Colonic mucosa (tissue), 4 donors: ENCODE results near the gene SEMA3D. TPM values are rescaled to one million over a fixed set of nuclear protein-coding genes. Genes with fewer than 3 reads are reported as not detected.

Experiments
- DNase-seq: peaks from one replicate; pipeline ENCODE4 v3.0.0-alpha.2; 2020
- H3K27ac ChIP-seq: fragments of 200-600 bp; one replicate; pipeline ENCODE4 v1.8.0; 2021
- H3K27me3 ChIP-seq: fragments of 200-600 bp; one replicate; pipeline ENCODE4 v1.8.0; 2021
- H3K36me3 ChIP-seq: fragments of 200-600 bp; one replicate; pipeline ENCODE4 v1.8.0; 2021
- H3K4me1 ChIP-seq: fragments of 200-600 bp; one replicate; pipeline ENCODE4 v1.8.0; 2021; ENCODE audit warnings: mild to moderate bottlenecking
- H3K4me3 ChIP-seq: fragments of 200-600 bp; one replicate; pipeline ENCODE4 v1.8.0; 2021
- H3K9ac ChIP-seq, 2 donors: one replicate each; pipeline ENCODE4 v1.7.0; 2013; ENCODE audit warnings: control low read depth in 2 of 2, low read depth in 2 of 2, low read length in 2 of 2
- H3K9me3 ChIP-seq: fragments of 200-600 bp; one replicate; pipeline ENCODE4 v1.8.0; 2021
- intact Hi-C: fragments of 100-400 bp; cut with DNase I; formaldehyde crosslinking; loops from one replicate; pipeline ENCODE4 v1.14.1; 2022
- total RNA-seq, 2 donors: library from RNA; stranded (reverse); fragmentation: NEBNext Ultra II Directional in 1 of 2; extraction: Animal tissue kit (Norgen Biotek cat#: 25700) in 1 of 2; gene quantifications; one replicate each; pipeline ENCODE4 v1.2.1, GENCODE V29; 2021
- TF ChIP-seq, protein P1 (sequence below): fragments of 200-600 bp; IDR thresholded peaks from one replicate; pipeline ENCODE4 v1.8.0; 2022; ENCODE audit warnings: antibody characterized with exemption, mild to moderate bottlenecking
- donor health status: healthy.
- donor health status: DM: no; HTN: no; CAD: no.
- donor health status: DM: no; HTN: no; CAD: no.

SEMA3D gene
- total RNA-seq, 2 donors from 2014 or later = 0.86 to 2.6 TPM

- intact Hi-C loops = no loop called here
- Histone ChIP-seq H3K9ac (no peak overlapping the region), H3K9me3 (no peaks in the 10 kb centered on the region), H3K27me3 (no peaks in the 10 kb centered on the region), H3K27ac (no peak overlapping the region), H3K36me3 (no peaks in the 10 kb centered on the region), H3K4me3 (no peak overlapping the region), H3K4me1 (no peaks in the 10 kb centered on the region)
- DNase-seq = no peak
- TF ChIP-seq, protein P1, sequence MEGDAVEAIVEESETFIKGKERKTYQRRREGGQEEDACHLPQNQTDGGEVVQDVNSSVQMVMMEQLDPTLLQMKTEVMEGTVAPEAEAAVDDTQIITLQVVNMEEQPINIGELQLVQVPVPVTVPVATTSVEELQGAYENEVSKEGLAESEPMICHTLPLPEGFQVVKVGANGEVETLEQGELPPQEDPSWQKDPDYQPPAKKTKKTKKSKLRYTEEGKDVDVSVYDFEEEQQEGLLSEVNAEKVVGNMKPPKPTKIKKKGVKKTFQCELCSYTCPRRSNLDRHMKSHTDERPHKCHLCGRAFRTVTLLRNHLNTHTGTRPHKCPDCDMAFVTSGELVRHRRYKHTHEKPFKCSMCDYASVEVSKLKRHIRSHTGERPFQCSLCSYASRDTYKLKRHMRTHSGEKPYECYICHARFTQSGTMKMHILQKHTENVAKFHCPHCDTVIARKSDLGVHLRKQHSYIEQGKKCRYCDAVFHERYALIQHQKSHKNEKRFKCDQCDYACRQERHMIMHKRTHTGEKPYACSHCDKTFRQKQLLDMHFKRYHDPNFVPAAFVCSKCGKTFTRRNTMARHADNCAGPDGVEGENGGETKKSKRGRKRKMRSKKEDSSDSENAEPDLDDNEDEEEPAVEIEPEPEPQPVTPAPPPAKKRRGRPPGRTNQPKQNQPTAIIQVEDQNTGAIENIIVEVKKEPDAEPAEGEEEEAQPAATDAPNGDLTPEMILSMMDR = no peak
These were observed 111.9 kb downstream of the SEMA3D start for GRCh38 chr7:85074992-85075391.

- intact Hi-C loops = no loop called here
- Histone ChIP-seq H3K9me3 (no peaks in the 10 kb centered on the region), H3K27ac (no peak overlapping the region), H3K27me3 (no peaks in the 10 kb centered on the region), H3K36me3 (no peaks in the 10 kb centered on the region), H3K4me1 (no peaks in the 10 kb centered on the region), H3K9ac (no peak overlapping the region), H3K4me3 (no peak overlapping the region)
- DNase-seq = no peak
- TF ChIP-seq, protein P1 = no peak
These were observed 112.8 kb downstream of the SEMA3D start for GRCh38 chr7:85074016-85074415.

DNA sequence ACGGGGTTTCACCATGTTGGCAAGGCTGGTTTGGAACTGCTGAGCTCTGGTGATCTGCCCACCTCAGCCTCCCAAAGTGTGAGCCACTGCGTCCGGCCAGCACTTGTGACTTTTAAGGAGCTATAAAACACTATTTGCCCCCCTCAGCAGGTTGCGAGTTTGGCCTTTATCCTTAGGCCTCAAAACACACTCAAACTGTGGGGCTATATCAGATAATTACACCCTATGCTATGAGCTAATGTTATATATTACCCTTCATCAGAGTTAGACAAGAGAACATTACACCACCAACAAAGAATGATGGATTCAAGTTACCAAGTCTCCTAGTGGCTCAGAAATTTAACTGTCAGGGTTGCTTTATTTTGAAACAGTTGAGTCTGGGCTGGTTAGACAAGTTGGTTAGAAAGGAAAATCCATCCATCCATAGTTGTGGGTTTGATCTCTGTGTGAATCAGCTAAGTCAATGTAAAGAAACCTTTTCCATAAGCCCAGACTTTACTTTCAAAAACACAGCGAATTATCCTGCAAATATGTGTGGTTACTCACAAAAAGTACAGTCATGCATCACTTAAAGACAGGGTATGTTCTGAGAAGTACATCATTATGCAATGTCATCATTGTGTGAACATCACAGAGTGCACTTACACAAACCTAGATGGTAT is 115.8 kb downstream of the SEMA3D start:
- intact Hi-C loops = no loop called here
- Histone ChIP-seq H3K9me3 (no peaks in the 10 kb centered on the region), H3K9ac (no peak overlapping the region), H3K27me3 (no peaks in the 10 kb centered on the region), H3K4me1 (no peaks in the 10 kb centered on the region), H3K4me3 (no peak overlapping the region), H3K27ac (no peak overlapping the region), H3K36me3 (no peaks in the 10 kb centered on the region)
- TF ChIP-seq, protein P1 = no peak
- DNase-seq = no peak

DNA sequence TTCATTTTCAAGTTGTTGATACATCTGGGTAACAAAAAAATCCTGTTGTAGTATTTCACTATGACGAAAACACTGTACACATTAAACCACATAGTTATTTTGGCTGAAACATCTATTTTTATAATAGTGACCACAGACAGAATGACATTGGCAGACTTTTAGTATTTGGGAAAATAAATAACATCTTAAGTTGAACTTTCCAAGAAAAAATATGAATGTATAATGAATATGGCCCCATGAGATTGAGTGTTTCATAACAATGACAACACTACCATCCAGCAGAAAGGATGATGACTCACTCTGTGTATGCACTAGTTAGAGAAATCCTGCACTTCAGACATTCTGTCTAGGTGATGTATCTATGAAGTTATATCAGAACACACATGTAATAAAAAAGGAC is 118.1 kb downstream of the SEMA3D start:
- intact Hi-C loops = no loop called here
- Histone ChIP-seq H3K27ac (no peak overlapping the region), H3K4me1 (no peaks in the 10 kb centered on the region), H3K4me3 (no peak overlapping the region), H3K27me3 (no peaks in the 10 kb centered on the region), H3K36me3 (no peaks in the 10 kb centered on the region), H3K9me3 (no peaks in the 10 kb centered on the region), H3K9ac (no peak overlapping the region)
- TF ChIP-seq, protein P1 = no peak
- no peak for DNase-seq

DNA sequence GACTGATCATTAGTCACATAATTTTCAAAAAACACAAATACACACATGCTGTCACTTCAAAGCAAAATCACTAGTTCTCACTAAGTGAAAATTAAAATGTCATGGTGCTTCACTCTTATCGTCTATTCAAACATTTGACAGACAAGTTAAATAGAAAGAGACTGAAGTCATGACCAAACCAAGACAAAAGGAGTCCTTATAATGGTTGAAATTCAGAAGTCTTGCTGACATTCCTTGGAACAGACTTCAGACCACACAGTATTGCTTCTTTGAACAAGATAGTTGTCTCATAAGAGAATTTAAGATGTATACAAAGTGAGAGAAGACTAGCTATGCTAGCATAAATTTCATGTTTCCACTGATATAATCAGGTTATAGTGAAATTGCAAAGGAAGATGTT is 119.5 kb downstream of the SEMA3D start:
- Histone ChIP-seq H3K36me3 (no peaks in the 10 kb centered on the region), H3K4me1 (no peaks in the 10 kb centered on the region), H3K4me3 (no peak overlapping the region), H3K27me3 (no peaks in the 10 kb centered on the region), H3K9me3 (no peaks in the 10 kb centered on the region), H3K9ac (no peak overlapping the region), H3K27ac (no peak overlapping the region)
- TF ChIP-seq, protein P1 = no peak
- intact Hi-C loops = no loop called here
- no peak for DNase-seq
